HPDE6-E6E7 (cell line): Measurements from ENCODE around the gene MAPK7.

Experiments used
- DNase-seq: peaks from one replicate; pipeline ENCODE4 v3.0.0; 2011; ENCODE audit warnings: missing footprints; ENCODE audit errors: extremely low spot score

MAPK7 gene

DNA sequence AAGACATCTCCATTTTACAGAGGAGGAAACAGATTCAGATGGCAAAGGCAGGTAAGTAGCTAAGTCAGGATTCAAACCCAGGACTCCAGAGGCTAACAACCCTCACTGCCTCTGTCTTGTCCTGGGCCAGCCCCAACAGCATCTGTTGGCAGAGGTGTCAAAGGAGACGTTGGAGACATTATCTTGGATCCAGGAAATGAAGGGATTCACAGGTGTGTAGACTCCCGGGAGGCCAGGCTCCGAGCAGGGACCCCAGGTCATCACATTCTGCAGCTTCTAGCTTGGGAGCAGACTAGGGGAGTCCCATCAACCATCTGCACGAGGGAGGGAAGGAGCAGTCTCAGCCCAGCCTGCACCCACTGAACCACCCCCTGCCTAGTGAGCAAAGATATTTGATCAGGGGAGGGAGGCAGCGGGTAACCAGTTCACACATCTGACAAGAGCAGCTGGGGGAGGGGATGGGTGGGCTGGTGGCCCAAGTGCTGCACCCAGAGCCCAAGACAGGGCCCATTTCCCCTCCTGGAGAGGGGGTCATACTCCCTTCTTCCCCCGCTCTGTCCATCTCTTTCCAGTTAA lies 14.8 kb upstream of the MAPK7 start:
- no peak for DNase-seq

DNA sequence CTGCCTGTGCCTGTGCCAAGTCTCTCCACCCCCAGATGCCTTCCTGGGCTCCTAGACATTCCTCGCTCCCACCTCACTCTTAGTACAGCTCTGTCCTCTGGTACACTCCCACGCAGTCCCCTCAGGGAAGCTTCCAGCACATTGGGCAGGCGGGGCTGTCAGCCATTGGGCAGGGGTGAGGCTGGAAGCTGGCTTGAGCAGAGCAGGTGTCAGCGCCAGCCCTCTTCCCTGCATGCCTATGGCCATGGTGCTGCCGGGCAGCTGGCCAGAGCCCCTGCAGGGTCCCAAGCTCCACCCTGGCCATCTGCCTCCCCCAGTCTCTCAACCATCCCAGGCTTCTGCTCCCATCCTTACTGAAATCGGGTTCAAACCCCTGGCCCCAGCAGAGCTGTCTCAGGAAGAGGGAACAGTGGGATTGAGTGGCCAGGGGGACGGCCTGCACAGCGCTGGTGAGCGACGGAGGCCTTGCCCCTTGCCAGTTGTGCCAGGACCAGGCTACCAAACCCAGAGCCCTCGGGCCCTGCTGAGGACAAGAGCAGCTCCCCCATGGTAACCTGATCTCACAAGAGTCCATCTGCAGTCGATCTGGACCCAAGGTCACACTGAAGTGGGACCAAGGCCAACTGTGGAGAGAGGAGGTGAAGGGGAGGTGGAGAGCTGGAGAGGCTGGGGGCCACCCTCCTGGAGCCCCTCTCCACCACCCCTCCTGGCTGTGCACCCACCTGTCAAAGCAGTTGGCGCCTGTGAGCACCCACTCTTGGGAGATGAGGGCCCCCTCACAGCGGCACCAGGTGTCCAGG lies 13.4 kb upstream of the MAPK7 start:
- DNase-seq: no peak

DNA sequence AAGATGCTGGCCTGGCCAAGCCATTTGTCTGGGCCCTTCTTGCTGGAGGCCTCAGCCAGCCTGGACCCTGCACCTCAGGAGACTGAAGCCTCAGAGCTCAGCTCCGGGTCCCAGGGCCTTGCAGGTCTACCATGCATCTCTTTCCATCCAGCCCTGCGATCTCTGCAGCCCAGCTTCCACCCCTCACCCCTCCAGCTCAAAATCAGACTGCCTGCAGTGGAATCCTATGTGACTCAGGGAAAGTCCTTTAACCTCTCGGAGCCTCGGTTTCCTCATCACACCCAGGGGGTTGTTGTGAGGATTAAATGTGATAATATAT lies 12.8 kb upstream of the MAPK7 start:
- DNase-seq: no peak

- no peak for DNase-seq
These were observed 12.3 kb upstream of the MAPK7 start for GRCh38 chr17:19365833-19366636.

GRCh38 chr17:19366637-19366972 lies 11.7 kb upstream of the MAPK7 start:
- DNase-seq: no peak

GRCh38 chr17:19368229-19368628 lies 10.1 kb upstream of the MAPK7 start:
- no peak for DNase-seq

- no peak for DNase-seq
These were observed 9.1 kb upstream of the MAPK7 start for GRCh38 chr17:19369107-19369778.

DNA sequence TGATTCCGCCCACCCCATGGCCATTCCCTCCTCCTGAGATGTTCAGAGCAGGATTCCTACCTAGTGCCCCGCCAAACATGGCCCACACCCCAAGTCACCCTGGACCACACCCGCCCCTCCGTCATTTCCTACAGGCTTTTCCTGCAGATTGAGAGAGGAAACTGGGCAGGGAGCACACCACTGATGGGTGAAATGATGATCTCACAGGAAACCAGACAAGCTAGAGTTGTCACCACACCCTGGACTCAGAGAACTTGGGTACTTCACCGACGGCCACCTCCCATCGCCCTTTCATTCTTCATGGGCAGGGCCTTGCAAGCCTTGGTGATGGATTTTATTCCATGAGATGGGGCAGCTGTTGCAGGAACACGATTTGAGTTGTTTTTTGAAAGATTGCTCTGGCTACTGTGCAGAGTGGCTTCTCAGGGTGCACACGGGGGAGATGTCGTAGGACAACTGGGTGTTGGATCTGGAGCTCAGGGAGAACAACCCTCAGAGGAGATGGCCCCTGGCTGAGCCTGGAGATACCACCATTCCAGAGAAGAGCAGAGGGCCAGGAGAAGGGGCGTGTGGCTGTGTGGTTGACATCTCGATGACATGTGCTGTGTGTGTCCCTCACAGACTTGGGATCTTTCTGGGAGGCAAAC lies 8.3 kb upstream of the MAPK7 start:
- no peak for DNase-seq

DNA sequence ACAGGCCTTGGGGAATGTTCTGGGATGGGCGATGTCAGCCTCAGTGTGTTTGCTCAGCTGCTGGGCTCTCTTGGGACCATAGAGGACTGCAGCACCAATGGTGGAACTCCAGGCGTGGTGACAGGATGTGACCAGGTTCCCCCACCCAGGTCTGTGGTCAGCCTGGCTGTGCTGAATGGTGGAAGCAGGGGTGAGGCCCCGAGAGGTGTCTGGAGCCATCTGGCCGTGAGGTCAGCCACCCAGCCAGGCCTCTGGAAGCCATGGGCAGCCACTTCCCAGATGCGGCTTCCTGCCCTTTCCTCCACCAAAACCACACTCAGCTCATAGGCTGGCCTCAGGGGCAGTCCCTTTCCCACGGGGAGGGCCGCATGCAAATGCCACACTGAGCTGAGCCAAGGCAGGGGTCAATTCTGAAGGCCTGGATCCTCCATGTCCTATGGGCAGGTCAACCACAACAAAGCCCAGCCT lies 7.8 kb upstream of the MAPK7 start:
- DNase-seq: no peak

DNA sequence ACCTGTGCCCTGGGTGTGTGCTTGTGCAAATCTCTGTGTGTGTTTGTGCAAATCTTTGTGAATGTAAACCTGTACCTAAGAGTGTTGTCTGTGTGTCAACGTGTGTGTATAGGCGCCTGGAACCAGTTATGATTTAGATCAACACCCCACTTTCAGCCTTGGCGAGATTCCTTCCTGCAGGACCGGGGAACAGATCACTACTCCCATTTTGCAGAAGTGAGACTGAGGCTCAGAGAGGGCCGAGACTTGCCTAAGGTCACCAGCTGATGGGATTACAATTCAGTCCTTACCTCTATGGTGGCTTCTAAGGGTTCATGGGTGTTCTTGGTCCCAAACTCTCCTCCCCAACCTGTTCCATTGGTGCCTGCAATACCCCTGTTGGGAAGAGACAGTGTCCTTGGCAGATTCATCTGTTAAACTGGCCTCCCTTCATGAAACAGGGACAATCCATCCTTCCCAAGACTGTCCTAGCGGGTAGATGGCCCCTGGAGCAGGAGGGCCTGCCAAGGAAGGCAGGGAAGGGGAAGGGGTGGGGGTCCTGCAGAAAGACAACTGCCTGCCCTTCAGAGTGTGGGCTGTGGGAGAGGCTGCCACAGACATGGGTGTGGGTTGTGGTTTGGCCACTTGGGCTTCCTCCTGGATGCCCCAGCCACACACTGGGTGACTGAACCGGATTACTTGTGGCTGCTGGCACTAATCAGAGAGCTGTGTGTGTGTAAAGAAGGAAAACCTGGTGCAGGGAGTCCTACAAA lies 6.9 kb upstream of the MAPK7 start:
- no peak for DNase-seq

GRCh38 chr17:19372011-19372370 lies 6.3 kb upstream of the MAPK7 start:
- DNase-seq: no peak

DNA sequence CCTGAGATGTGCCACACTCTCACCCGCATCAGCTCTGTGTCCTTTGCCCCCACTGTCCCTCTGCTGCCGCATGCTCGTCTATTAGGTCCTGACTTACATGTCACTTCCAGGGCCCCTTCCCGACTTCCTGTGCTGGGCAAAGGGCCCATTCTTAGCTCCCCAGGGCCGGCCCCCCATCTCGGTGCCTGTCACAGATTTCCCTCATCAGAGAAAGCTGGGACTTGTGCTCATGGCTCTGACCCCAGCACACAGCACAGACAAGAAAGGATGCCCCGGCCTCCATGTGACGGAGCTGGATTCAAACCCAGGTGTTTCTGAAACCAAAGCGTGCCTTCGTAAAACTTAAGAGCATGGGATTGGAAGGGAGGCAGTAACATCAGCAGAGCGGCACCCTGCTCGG lies 5.9 kb upstream of the MAPK7 start:
- no peak for DNase-seq

DNA sequence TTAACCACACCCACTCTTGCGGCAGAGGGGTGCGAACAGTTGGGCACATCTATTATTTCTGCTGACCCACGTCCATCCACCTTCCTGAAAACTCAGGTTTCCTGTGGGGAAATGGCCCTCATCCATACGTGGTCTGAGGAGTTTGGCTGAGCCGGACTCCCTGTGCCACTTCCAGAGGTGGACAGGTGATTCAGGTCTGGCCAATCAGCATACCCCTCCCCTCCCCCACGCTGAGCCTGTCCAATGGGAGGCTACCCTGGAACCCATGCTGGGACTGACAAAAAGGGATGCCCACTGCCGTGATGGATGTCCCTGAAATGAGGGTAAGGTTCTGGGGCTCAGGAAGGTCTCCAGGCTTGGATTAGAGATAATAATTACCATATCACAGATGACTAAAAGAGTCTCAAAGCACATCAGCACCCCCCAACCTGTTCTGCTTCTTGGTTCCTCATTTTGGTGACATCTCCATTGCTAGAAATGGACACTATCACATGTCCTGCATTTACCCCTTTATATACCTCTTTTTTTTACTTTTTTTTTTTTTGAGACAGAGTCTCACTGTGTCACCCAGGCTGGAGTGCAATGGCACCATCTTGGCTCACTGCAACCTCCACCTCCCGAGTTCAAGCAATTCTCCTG lies 5.3 kb upstream of the MAPK7 start:
- no peak for DNase-seq

DNA sequence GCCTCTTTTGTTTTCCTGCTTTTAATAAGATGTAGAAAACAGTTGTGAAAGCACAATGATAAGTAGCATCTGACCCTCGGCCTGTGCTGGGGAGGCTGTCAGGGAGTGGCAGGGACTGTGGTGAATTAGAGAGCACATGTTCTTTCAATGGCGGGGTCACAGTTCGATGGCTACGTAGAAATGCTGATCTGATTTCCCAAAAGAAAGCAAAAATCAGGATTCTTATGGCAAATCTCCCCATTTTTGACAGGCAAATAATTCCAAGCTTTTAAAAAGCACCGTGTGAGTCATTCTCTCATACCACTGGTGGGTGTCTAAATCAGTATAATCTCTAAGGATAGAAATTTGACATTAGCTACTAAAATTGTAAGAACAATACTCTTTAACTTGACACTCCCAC lies 4.2 kb upstream of the MAPK7 start:
- no peak for DNase-seq

GRCh38 chr17:19375732-19376131 lies 2.6 kb upstream of the MAPK7 start:
- no peak for DNase-seq

GRCh38 chr17:19376811-19377210 lies 1.5 kb upstream of the MAPK7 start:
- DNase-seq: no peak

DNA sequence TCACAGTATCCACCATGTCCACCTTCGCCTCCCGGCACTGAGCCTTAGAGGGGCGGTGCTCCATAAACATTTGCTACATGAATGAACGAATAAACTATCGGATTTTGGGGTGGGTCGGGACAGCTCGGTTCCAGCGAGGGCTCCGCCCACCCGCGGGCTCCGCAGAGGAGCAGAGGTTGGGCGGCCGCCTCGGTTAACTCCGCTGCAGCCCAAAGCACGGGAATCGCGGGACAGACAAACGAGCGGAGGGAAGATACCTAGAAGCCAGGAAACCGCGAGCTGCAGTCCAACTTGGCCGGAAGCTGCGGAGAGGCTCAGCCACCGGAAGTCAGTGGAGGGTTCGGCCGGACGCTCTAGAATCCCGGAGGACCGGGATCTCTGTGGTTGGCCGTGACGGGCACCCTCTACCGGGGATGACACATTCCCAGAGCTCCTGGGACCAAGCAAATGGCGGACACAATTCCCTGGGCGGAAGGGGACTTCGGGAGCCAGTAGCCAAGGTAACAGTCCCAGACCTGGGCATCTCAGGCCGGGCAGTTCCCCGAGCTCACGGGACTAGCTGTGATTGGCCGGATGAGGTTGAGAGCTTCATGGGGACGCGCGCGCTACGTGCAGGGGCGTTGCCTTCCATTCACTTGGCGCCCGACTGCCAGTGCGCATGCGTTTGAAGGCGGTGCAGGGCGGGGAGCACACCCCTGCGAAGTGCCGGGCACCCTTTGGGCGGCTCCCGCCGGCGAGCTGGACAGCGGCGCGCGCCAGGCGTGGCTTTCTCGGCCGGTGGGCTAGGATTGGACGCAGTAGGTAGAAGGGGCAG lies 489 bp upstream of the MAPK7 start:
- DNase-seq: peak; percentile 99

- no peak for DNase-seq
These were observed 1.2 kb downstream of the MAPK7 start for GRCh38 chr17:19379361-19380065.
